Activated CD4-positive, alpha-beta T cell treated with anti-CD3 and anti-CD28 coated beads, Interleukin-2, Interleukin-4, amounts not matched to agents 100 ng/mL and 50 ng/mL, durations not matched to agents 16 hours and 8 hours (primary cell): Measurements from ENCODE around the gene TBC1D2.

ENCODE experiments used
- DNase-seq: peaks from one replicate; pipeline ENCODE4 v3.0.0-alpha.2; 2020; ENCODE audit warnings: low spot score

Gene TBC1D2

DNA sequence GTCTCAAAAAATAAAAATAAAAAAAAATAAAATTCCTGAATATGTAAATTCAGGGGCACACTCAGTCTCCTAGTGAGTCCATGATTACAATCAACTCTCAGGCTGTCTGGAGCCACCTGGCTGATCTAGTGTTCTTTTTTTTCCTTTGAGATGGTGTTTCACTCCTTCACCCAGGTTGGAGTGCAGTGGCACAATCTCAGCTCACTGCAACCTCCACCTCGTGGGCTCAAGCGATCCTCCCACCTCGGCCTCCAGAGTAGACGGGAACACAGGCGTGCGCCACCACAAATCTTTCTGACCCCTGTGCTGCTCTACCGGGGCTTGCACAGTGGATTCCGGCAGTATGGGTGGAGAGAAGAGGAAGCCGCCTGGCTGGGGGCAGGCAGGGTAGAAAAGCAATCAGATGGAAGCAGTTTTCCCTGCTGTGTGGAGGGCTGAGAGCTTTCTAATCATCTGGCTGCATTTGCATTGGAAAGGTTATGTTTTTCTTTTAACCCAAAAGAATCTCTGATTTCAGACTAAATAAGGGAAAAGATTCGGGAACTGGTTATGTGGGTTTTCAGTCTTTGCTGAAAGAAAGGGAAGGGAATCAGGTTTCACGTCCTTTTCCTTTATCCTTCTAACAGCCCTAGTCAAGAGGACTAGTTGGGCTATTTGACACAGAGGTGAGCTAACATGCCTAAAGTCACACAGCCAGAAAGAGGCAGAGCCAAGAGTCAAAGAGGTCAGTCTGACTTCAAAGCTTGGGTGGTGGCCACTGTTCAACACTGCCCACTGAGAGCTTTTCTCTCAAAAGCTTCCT, 36.7 kb downstream of the TBC1D2 start:
- DNase-seq, result no peak

- no peak for DNase-seq
Observed at GRCh38 chr9:98217255-98217654, 38.2 kb downstream of the TBC1D2 start.

DNA sequence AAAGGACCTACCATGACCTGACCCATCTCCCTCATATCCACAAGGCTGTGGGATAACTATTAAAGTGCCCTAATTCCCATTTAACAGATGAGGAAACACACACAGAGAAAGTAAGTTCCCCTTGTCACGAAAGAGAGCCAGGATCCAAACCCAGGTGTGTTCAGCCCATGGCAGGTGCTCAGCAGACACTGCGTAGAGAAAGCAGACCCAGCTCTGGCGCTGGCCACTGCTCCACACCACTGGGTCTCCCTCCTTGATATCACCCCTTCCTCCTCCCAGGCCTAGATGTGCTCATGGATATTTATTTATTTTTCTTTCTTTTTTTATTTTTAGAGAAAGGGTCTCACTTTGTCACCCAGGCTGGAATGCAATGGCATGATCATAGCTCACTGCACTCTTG, 39.1 kb downstream of the TBC1D2 start:
- no peak for DNase-seq

- DNase-seq, result no peak
Observed at GRCh38 chr9:98215821-98216220, 39.6 kb downstream of the TBC1D2 start.

GRCh38 chr9:98215271-98215670, 40.2 kb downstream of the TBC1D2 start:
- no peak for DNase-seq

DNA sequence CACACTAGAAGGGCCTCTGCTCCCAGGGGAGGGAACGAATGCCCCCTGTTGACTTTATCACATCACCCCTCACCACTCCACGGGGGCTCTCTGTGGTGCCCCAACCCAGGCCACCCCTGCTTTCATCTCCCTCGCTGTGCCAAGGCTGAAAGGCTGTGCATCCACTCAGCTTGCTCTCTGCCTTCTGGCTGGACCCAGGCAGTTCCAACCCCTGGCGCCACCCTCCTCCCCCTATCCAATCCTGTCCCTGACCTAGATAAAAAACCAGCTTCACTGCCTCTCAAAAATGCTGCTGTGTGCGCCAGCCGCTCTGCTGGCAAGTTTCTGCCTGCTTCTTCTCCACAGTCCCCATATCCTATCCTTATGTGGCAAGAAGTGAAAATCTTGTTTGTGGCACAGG, 40.6 kb downstream of the TBC1D2 start:
- DNase-seq, result no peak

DNA sequence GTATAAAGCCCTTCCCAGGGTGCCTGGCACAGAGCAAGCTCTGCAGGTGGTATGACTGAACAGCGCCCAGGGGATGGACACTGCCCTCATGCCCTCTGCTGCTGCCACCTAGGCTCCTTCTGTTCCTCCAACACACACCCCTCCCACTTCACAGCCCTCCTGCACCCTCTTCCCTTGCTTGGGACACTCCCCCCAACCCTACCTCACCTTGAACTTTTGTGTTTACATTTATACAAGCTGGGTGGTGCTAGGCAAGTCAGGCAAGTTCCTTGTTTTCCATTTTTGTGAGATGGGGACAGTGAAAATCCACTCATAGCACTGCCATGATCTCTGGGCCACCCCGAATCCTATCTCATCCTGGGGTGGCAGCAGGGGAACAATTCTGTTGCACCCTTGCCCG, 44.2 kb downstream of the TBC1D2 start:
- DNase-seq, result no peak

DNA sequence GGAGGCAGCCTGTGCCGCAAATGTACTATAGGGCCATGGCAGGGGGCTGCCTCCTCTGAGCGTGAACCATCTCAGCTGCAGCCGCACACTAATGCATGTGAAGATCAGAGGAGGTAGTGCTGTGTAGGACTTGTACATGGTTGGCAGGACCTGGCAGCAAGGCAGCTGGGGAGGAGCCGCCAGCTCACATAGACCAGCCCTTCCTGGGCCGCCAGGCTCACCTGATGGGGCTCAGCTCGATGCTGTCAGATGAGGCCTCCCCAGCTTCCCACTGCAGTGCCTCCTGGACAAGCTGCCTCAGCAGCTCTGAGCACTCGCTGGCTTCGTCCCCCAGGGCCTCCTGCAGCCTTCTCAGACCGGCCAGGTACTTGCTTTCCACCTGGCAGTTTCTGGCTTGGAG, 45.0 kb downstream of the TBC1D2 start:
- DNase-seq, result no peak

GRCh38 chr9:98209530-98209929, 45.9 kb downstream of the TBC1D2 start:
- DNase-seq, result no peak

GRCh38 chr9:98208635-98209034, 46.8 kb downstream of the TBC1D2 start:
- no peak for DNase-seq

DNA sequence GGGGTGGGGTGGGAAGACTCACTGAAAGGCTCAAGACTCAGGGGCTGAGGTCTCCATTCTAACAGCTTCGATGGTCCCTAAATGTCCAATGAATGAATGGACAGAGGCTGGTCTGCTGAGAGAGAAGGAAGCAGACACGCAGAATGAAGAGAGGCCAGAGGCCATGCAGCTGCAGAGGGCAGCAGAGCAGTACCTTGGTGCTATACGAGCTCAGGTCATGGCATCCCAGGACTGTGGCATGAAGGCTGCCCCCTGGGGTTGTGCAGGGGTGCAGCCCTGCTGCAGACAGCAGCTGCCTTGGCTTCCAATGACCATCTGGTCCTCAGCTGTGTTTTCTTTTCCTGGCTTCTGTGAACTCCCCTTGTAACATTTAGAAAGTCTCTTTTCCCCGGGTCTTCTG, 47.8 kb downstream of the TBC1D2 start:
- no peak for DNase-seq

- DNase-seq, result no peak
Observed at GRCh38 chr9:98206754-98207153, 48.7 kb downstream of the TBC1D2 start.

- DNase-seq, result no peak
Observed at GRCh38 chr9:98204692-98205091, 50.8 kb downstream of the TBC1D2 start.

- no peak for DNase-seq
Observed at GRCh38 chr9:98203153-98203552, 52.3 kb downstream of the TBC1D2 start.

DNA sequence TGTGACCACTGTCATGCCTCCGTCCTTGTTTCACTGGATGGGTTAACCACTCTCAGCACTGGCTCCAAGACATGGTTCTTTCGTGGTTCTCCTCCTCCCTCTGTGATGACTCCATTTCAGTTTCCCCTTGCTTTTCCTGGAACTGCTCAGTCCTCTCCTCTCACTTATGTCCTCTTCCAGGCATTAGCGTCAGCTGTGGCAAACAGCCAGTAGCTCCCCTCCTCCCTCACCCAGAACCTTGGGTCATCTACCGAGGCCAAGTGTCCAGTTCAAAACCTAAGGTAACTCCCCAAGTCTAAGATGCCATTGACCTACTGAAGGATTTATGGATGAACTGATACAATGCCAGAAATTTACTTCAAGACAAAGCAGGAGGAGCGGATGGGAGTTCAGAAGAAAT, 53.2 kb downstream of the TBC1D2 start:
- no peak for DNase-seq

- no peak for DNase-seq
Observed at GRCh38 chr9:98201749-98202148, 53.7 kb downstream of the TBC1D2 start.

DNA sequence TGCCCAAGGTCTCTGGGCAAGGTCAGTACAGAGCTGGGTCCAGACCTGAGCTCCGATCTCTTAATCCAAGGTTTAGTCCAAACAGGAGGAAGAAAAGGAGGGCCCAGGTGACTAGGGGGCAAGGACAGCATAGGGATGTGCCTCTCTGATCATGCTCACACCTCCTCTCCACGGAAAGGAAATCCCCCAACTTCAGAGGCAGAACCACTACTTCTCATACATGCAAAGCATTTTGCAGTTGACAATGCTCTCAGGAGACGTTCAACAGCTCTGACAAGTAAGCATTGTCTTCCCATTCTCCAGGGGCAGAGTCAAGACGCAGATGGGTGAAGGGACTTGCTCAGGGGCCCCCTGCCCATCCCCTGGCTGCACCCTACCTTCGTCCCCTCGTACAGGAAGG, 54.3 kb downstream of the TBC1D2 start:
- no peak for DNase-seq

- DNase-seq, result no peak
Observed at GRCh38 chr9:98199388-98200033, 55.9 kb downstream of the TBC1D2 start.

DNA sequence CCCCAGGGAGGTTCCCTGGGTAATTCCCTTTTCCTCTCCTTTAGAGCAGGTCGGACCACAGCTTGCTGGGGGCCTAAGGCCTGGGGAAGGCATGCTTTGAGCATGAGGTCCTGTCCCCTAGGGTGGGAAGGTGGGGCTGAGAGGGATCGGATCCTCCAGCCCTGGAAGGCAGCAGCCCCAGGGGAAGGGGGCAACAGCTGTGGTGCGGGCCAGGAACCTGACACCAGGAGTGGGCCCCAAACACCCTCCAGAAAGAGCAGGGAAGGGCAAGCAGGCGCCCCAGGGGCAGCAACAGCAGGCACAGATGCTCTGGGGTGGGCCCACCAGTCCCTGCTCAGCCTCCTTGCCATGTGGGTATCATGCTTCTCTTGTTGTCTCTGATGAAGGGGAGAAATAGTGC, 59.8 kb downstream of the TBC1D2 start:
- DNase-seq, result no peak

DNA sequence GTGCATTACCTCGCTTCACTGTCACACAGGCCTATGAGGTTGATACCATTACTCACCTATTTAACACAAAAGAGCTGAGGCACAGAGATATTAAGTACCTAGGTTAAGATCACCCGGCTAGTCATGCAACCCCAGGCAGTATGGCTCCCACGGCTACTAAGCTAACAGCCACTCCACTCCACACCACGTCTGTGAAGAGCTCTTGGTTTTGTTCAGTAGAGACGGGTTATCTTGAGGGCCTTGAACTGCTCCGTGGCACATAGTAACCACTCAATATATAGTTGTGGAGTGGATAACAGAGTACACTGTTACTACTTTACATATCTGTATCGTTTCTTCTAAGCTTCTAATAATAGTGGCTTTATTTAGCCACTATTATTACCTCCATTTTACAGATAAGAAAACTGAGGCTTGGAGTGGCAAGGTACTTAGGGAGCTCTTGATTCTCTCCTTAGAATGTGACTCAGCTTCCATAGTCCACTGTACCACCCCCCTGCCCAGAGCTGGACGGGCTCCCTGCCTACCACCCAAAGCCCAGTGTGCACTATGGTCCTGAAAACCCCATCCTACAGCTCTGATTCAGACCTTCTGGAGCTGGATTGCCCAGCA, 62.0 kb downstream of the TBC1D2 start:
- no peak for DNase-seq

DNA sequence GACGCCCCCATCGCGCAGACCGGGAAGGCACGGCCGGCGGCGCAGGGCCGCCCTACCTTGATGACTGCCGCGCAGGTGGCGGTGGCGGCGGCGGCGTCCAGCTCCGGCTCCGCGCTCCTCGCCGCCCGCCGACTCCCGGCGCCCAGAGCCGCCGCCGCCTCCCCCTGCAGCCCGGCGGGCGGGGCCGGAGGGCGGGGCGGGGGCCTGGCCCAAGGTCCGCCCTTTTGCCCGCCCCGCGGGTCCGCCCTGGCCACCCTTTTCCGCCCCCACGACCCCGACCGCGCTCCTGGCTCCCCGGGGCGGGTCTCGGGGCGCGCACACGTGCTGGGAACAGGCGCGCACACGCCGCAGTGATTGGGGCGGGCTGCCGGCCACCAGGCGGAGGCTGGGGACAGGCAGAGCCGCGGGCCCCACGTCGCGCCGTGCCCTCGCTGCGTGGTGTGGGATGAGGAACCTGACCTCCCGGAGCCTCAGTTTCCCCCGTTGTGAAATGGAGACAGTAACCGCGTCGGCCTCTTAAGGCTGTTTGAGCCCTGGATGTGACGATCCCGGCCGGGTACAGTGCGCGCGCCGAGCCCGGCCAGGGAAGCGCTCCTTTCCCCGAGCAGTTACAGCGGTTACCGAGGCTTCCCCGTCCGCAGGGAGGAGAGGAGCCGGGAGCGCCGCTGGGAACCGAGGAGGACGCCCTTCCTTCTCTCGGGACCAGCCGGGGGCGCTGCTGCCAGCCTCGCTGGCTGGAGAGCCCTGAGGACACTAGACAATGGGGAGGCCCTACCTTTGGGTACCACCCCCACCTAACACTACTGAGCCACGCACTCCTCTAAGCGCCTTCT, 62.7 kb downstream of the TBC1D2 start, which contains the start of gene CORO2A:
CORO2A (minus strand) TSS at position 135 of the 833 bp plus-strand sequence. CDS start 34,977 bp downstream, outside the sequence.
- peak; percentile 37 for DNase-seq
